Keratinocyte (primary cell): ENCODE results near the gene IRGQ.

Experiments
- CTCF ChIP-seq, 3 experiments: IDR thresholded peaks in 1 of 3; conservative IDR thresholded peaks in 1 of 3; optimal IDR thresholded peaks in 1 of 3; 2 replicates in 2 of 3; 3 replicates in 1 of 3; pipeline versions ENCODE3 to v1.5.1; 2011; ENCODE audit warnings: low read length in 3 of 3, mild to moderate bottlenecking in 3 of 3, moderate library complexity in 2 of 3, control low read depth in 1 of 3, inconsistent platforms in 1 of 3; ENCODE audit not compliant: insufficient read depth in 2 of 3; ENCODE audit errors: extremely low read depth in 1 of 3
- EZH2 ChIP-seq: IDR thresholded peaks from one replicate; pipeline ENCODE4 v1.6.1; 2012; ENCODE audit warnings: inconsistent platforms, mild to moderate bottlenecking, low read length, moderate library complexity

GRCh38 chr19:43538922-43539321, 57.0 kb downstream of the IRGQ start:
- TF ChIP-seq CTCF (optimal IDR thresholded peaks at IDR 0.05 in 1 of 3, IDR thresholded peaks at IDR 0.05 in 1 of 3, conservative IDR thresholded peaks at IDR 0.05 in 1 of 3; ENCODE audit: extremely low read depth in 1 of 3, insufficient read depth in 2 of 3, low read length in 3 of 3) (no peak), EZH2 (no peak)
